PC-3 (cell line): Measurements from ENCODE around the gene TMEM60. TPM values are rescaled to one million over a fixed set of nuclear protein-coding genes. Genes with fewer than 3 reads are reported as not detected.

Source experiments
- ATAC-seq: fragments of 200-7000 bp; cut with Tn5 transposase; 2 replicates; pipeline ENCODE4 v1.9.1; 2020; ENCODE audit warnings: mild to moderate bottlenecking, moderate library complexity
- BruUV-seq: library from RNA; stranded (reverse); fragments of 400-500 nt; replicated peaks from 2 replicates; lab custom pipeline; 2021; lab: Mats Ljungman, UMichigan
- CTCF ChIA-PET: fragments of 300-600 bp; sonication (Branson Sonifier 250); formaldehyde crosslinking; loops from one replicate; lab custom pipeline; 2022; ENCODE audit warnings: antibody characterized with exemption; lab: Charles Lee
- POLR2A ChIA-PET: fragments of 300-600 bp; sonication (Branson Sonifier 250); formaldehyde crosslinking; loops from one replicate; lab custom pipeline; 2022; ENCODE audit warnings: antibody characterized with exemption; ENCODE audit not compliant: unreplicated experiment; lab: Charles Lee
- DNase-seq: peaks from one replicate; pipeline ENCODE4 v3.0.0-alpha.2; 2015
- H2AFZ ChIP-seq: fragments of 300-600 bp; sonication (generic); 2 replicates; pipeline ENCODE4 v1.6.0; 2016; ENCODE audit warnings: antibody characterized with exemption, low read length
- H3F3A ChIP-seq: fragments of 300-600 bp; sonication (generic); one replicate; pipeline ENCODE4 v1.6.0; 2017; ENCODE audit warnings: antibody characterized with exemption, low read length, control low read depth, mild to moderate bottlenecking; ENCODE audit not compliant: unreplicated experiment
- H3K27ac ChIP-seq: fragments of 300-600 bp; sonication (generic); 2 replicates; pipeline ENCODE4 v1.5.1; 2016; ENCODE audit warnings: mild to moderate bottlenecking, low read length
- H3K27me3 ChIP-seq: fragments of 300-600 bp; sonication (generic); 2 replicates; pipeline ENCODE4 v1.6.1; 2016; ENCODE audit warnings: low read length, mixed read lengths
- H3K36me3 ChIP-seq: fragments of 300-600 bp; sonication (generic); 2 replicates; pipeline ENCODE4 v1.6.1; 2016; ENCODE audit warnings: low read depth, mixed run types, low read length, mixed read lengths
- H3K4me1 ChIP-seq: fragments of 300-600 bp; sonication (generic); 2 replicates; pipeline ENCODE4 v1.5.1; 2016; ENCODE audit warnings: low read length; ENCODE audit not compliant: insufficient read depth
- H3K4me2 ChIP-seq: fragments of 300-600 bp; sonication (generic); 2 replicates; pipeline ENCODE4 v1.6.0; 2016; ENCODE audit warnings: low read length
- H3K4me3 ChIP-seq: fragments of 300-600 bp; sonication (generic); 2 replicates; pipeline ENCODE4 v1.5.1; 2016; ENCODE audit warnings: mild to moderate bottlenecking, low read length, mixed read lengths
- H3K79me2 ChIP-seq: fragments of 300-600 bp; sonication (generic); 2 replicates; pipeline ENCODE4 v1.6.1; 2017; ENCODE audit warnings: low read length, mixed read lengths
- H3K9ac ChIP-seq: fragments of 300-600 bp; sonication (generic); 2 replicates; pipeline ENCODE4 v1.6.0; 2016; ENCODE audit warnings: mild to moderate bottlenecking, low read length
- H3K9me2 ChIP-seq: fragments of 300-600 bp; sonication (generic); replicated peaks from 2 replicates; pipeline ENCODE4 v1.6.1; 2016; ENCODE audit warnings: mixed run types, low read length, mixed read lengths
- H3K9me3 ChIP-seq: fragments of 300-600 bp; sonication (generic); 2 replicates; pipeline ENCODE4 v1.6.1; 2016; ENCODE audit warnings: low read length, mixed read lengths
- H4K20me1 ChIP-seq: fragments of 300-600 bp; sonication (generic); 2 replicates; pipeline ENCODE4 v1.6.1; 2016; ENCODE audit warnings: low read length, mixed read lengths
- EZH2 ChIP-seq: fragments of 300-600 bp; sonication (generic); IDR thresholded peaks from one replicate; pipeline ENCODE4 v1.6.1; 2017; ENCODE audit warnings: antibody characterized with exemption, mild to moderate bottlenecking, low read length; ENCODE audit not compliant: unreplicated experiment
- EZH2phosphoT487 ChIP-seq: fragments of 300-600 bp; sonication (generic); IDR thresholded peaks from 2 replicates; pipeline ENCODE4 v1.6.1; 2018; ENCODE audit warnings: mild to moderate bottlenecking, antibody characterized with exemption, low read length, borderline replicate concordance
- intact Hi-C: fragments of 100-400 bp; cut with micrococcal nuclease; formaldehyde crosslinking; loops from 2 replicates; pipeline ENCODE4 v1.9.0; 2023
- total RNA-seq: library from RNA; depleted of rRNA; stranded (reverse); fragments of >200 nt; gene quantifications from 2 replicates; pipeline ENCODE4 v1.2.3, GENCODE V29; 2014
- TF ChIP-seq, protein P1 (sequence below): fragments of 300-600 bp; sonication (generic); conservative IDR thresholded peaks from 2 replicates; pipeline ENCODE4 v1.5.1; 2017; ENCODE audit warnings: antibody characterized with exemption, low read depth, mild to moderate bottlenecking, low read length

TMEM60 gene
- total RNA-seq, 1 experiment from 2014 or later: 8.1 TPM

DNA sequence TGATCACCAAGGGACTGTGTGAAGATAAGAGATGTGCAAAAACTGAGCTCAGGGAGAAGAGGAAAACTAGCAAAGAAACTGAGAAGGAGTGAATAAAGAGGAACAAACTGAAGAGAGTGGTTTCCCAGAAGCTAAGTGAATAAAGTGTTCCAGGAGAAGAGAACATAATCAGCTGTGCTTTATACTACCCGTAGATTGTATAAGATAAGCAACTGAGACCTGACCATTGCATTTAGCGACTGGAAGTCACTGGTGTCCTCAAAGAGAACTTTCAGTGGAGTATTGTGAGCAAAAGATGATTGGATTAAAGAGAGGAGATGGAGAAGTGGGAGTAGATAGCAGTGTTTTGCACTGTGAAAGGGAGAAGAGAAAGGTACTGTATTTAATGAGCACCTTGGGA is 14.9 kb upstream of the TMEM60 start:
- DNase-seq: no peak
- CTCF ChIA-PET: interaction anchor here (0.6 kb wide), 1 partner anchor 117 kb away, joined by 3 read pairs; no protein-coding TSS in a partner anchor
- no peak for TF ChIP-seq EZH2phosphoT487
- TF ChIP-seq, protein P1, sequence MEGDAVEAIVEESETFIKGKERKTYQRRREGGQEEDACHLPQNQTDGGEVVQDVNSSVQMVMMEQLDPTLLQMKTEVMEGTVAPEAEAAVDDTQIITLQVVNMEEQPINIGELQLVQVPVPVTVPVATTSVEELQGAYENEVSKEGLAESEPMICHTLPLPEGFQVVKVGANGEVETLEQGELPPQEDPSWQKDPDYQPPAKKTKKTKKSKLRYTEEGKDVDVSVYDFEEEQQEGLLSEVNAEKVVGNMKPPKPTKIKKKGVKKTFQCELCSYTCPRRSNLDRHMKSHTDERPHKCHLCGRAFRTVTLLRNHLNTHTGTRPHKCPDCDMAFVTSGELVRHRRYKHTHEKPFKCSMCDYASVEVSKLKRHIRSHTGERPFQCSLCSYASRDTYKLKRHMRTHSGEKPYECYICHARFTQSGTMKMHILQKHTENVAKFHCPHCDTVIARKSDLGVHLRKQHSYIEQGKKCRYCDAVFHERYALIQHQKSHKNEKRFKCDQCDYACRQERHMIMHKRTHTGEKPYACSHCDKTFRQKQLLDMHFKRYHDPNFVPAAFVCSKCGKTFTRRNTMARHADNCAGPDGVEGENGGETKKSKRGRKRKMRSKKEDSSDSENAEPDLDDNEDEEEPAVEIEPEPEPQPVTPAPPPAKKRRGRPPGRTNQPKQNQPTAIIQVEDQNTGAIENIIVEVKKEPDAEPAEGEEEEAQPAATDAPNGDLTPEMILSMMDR: no peak
- no peak for TF ChIP-seq EZH2
- no peaks in the 10 kb centered on the region for H4K20me1 ChIP-seq
- no peak overlapping the region for H3K27ac ChIP-seq
- no peak overlapping the region for H3K4me3 ChIP-seq
- H3F3A ChIP-seq: no peaks in the 10 kb centered on the region
- H3K79me2 ChIP-seq: peaks cover 29% of the 10 kb centered on the region
- H3K4me1 ChIP-seq: peaks cover 12% of the 10 kb centered on the region
- H3K9ac ChIP-seq: no peak overlapping the region
- POLR2A ChIA-PET: no interaction called here
- peaks cover 9% of the 10 kb centered on the region; the same call in 1 of the 2 replicates for H3K36me3 ChIP-seq
- no peaks in the 10 kb centered on the region for H3K27me3 ChIP-seq
- no peaks in the 10 kb centered on the region for H3K9me2 ChIP-seq
- no peak overlapping the region for H3K4me2 ChIP-seq
- no TSS peak for BruUV-seq
- 0 out of 2 replicates have a peak, but pooled peaks cover 4% of the 10 kb centered on the region for H3K9me3 ChIP-seq
- ATAC-seq: no peak
- intact Hi-C loops: no loop called here
- no peak overlapping the region for H2AFZ ChIP-seq

DNA sequence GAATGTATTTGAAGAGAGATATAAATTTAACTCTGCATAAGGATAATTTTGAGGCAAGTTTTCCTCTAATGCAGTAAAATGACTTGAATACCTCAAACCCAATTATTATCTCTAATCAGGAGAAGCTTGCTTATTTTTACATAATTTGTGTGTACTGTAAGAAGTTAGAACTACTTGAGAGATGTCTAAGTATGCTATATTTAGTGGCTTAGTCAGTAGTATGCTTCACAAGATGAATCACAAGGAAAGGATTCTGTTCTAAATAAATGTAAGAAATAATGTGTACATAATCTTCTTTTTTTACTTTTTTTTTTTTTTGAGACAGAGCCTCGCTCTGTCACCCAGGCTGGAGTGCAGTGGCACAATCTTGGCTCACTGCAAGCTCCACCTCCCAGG is 14.1 kb upstream of the TMEM60 start:
- no TSS peak for BruUV-seq
- peak overlapping the region; percentile 44 for H3K27ac ChIP-seq
- no peak overlapping the region for H2AFZ ChIP-seq
- CTCF ChIA-PET: interaction anchor here (0.7 to 1.0 kb wide), 2 partner anchors 8 to 14 kb away, joined by 4 to 13 read pairs; partner anchors contain the start of genes PHTF2 and TMEM60
- TF ChIP-seq EZH2 (no peak), EZH2phosphoT487 (no peak)
- TF ChIP-seq, protein P1: no peak
- H3K9me2 ChIP-seq: no peaks in the 10 kb centered on the region
- POLR2A ChIA-PET: no interaction called here
- H4K20me1 ChIP-seq: no peaks in the 10 kb centered on the region
- peak; percentile 53 for DNase-seq
- peaks cover 12% of the 10 kb centered on the region for H3K4me1 ChIP-seq
- no peaks in the 10 kb centered on the region for H3F3A ChIP-seq
- no peaks in the 10 kb centered on the region for H3K27me3 ChIP-seq
- H3K9me3 ChIP-seq: peaks cover 8% of the 10 kb centered on the region
- ATAC-seq: peak; percentile 88
- H3K4me2 ChIP-seq: peak overlapping the region; percentile 52
- H3K79me2 ChIP-seq: peaks cover 36% of the 10 kb centered on the region
- no peak overlapping the region; the same call in 1 of the 2 replicates for H3K4me3 ChIP-seq
- intact Hi-C loops: no loop called here
- H3K9ac ChIP-seq: no peak overlapping the region
- H3K36me3 ChIP-seq: peaks cover 17% of the 10 kb centered on the region; the same call in 1 of the 2 replicates

DNA sequence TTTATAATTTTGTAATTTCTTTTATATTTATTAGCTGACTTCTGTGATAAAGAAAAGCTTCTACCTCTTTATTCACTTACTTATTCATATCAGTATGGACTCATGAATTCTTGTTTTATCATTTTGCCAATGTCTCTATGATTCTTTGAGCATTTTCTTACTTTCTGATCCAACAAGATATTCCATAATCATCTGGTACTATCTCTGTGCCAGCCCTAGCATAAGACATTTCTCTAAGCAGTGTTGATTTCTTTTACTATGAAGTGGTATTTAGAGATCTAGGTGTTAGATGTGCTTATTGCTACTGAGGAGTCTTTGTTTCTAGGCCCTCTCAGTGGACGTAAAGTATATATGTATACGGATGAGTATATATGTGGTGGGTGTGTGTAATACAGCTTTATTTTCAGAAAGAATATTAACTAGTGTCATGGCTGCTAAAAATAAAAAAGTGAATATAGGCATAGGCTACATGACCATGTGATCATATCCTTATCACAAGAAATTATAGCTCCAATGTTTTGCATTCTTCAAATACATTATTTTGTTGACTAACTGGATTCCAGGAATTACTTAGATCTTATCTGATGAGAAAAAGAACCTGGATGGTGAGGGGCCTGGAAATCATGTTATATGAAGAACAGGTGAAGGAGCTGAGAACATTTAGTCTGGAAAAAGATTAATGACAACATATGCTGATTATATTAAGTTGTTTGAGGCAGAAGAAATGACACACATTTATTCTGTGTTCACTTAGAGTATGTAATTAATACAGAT is 13.5 kb upstream of the TMEM60 start:
- H4K20me1 ChIP-seq: no peaks in the 10 kb centered on the region
- no peak overlapping the region; the same call in 1 of the 2 replicates for H3K4me3 ChIP-seq
- H3F3A ChIP-seq: no peaks in the 10 kb centered on the region
- TF ChIP-seq EZH2 (no peak), EZH2phosphoT487 (no peak)
- ATAC-seq: peak; percentile 56
- peak overlapping the region; percentile 44 for H3K27ac ChIP-seq
- H3K79me2 ChIP-seq: peaks cover 42% of the 10 kb centered on the region
- H3K36me3 ChIP-seq: peaks cover 14% of the 10 kb centered on the region; the same call in 1 of the 2 replicates
- CTCF ChIA-PET: interaction anchor here (1.0 kb wide), 1 partner anchor 14 kb away, joined by 13 read pairs; the partner anchor contains the start of genes PHTF2 and TMEM60
- H3K27me3 ChIP-seq: no peaks in the 10 kb centered on the region
- no peaks in the 10 kb centered on the region for H3K9me2 ChIP-seq
- H2AFZ ChIP-seq: no peak overlapping the region
- DNase-seq: peak; percentile 46
- peaks cover 9% of the 10 kb centered on the region for H3K9me3 ChIP-seq
- POLR2A ChIA-PET: no interaction called here
- H3K4me2 ChIP-seq: peak overlapping the region; percentile 52
- H3K4me1 ChIP-seq: peaks cover 12% of the 10 kb centered on the region
- no peak overlapping the region for H3K9ac ChIP-seq
- BruUV-seq: no TSS peak
- intact Hi-C loops: no loop called here
